OCI-LY3 (cell line): ENCODE data around the gene SCAMP1.

Experiments used
- H2AFZ ChIP-seq: fragments of 200-600, 300-600 bp; shearing (Covaris generic); 2 replicates; pipeline ENCODE4 v1.6.0; 2014; ENCODE audit warnings: antibody characterized with exemption, low read depth, low read length
- H3K27ac ChIP-seq: fragments of 200-600, 300-600 bp; sonication (generic); 2 replicates; pipeline ENCODE4 v1.5.1; 2014; ENCODE audit warnings: mild to moderate bottlenecking, low read length, moderate library complexity, mixed read lengths
- H3K27me3 ChIP-seq: fragments of 200-600, 300-600 bp; sonication (generic); 2 replicates; pipeline ENCODE4 v1.6.1; 2014; ENCODE audit warnings: low read depth, low read length, mixed read lengths
- H3K36me3 ChIP-seq: fragments of 200-600, 300-600 bp; sonication (generic); replicated peaks from 2 replicates; pipeline ENCODE3; 2014; ENCODE audit warnings: low read depth, low read length, mixed read lengths
- H3K4me1 ChIP-seq: fragments of 300-600, 200-600 bp; sonication (generic); 2 replicates; pipeline ENCODE4 v1.6.1; 2014; ENCODE audit warnings: low read length, mixed read lengths
- H3K4me2 ChIP-seq: fragments of 200-600, 300-600 bp; sonication (generic); 2 replicates; pipeline ENCODE4 v1.6.1; 2014; ENCODE audit warnings: low read length, mixed read lengths
- H3K4me3 ChIP-seq: fragments of 300-600, 200-600 bp; sonication (generic); 2 replicates; pipeline ENCODE4 v1.5.1; 2014; ENCODE audit warnings: antibody characterized with exemption, mild to moderate bottlenecking, low read length, moderate library complexity
- H3K79me2 ChIP-seq: fragments of 300-600, 200-600 bp; shearing (Covaris generic); 2 replicates; pipeline ENCODE4 v1.6.1; 2014; ENCODE audit warnings: mild to moderate bottlenecking, low read length, mixed read lengths
- H3K9ac ChIP-seq: fragments of 300-600, 200-600 bp; shearing (Covaris generic); 2 replicates; pipeline ENCODE4 v1.6.0; 2014; ENCODE audit warnings: mild to moderate bottlenecking, low read length, moderate library complexity
- H3K9me3 ChIP-seq: fragments of 200-600, 300-600 bp; shearing (Covaris generic); 2 replicates; pipeline ENCODE4 v1.6.1; 2014; ENCODE audit warnings: low read length, mixed read lengths; ENCODE audit not compliant: insufficient read depth
- H4K20me1 ChIP-seq: fragments of 200-600, 300-600 bp; sonication (generic); 2 replicates; pipeline ENCODE4 v1.6.1; 2016; ENCODE audit warnings: low read length, mixed read lengths; ENCODE audit not compliant: insufficient read depth
- EZH2phosphoT487 ChIP-seq: fragments of 200-600 bp; shearing (Covaris generic); IDR thresholded peaks from 2 replicates; pipeline ENCODE4 v1.6.1; 2018; ENCODE audit warnings: antibody characterized with exemption, mixed run types, low read depth
- TF ChIP-seq, protein P1 (sequence below): fragments of 200-600, 300-600 bp; sonication (generic); IDR thresholded peaks from 2 replicates; pipeline ENCODE4 v1.5.1; 2014; ENCODE audit warnings: antibody characterized with exemption, low read length, low read depth

Gene SCAMP1

GRCh38 chr5:78515670-78516069 is 155.3 kb downstream of the SCAMP1 start:
- H3K36me3 ChIP-seq: no peaks in the 10 kb centered on the region
- H3K4me3 ChIP-seq: no peak overlapping the region
- no peaks in the 10 kb centered on the region for H4K20me1 ChIP-seq
- H3K9ac ChIP-seq: no peak overlapping the region
- H3K4me2 ChIP-seq: no peak overlapping the region
- H2AFZ ChIP-seq: no peak overlapping the region
- no peaks in the 10 kb centered on the region for H3K79me2 ChIP-seq
- peaks cover under 1% of the 10 kb centered on the region; the same call in 1 of the 2 replicates for H3K4me1 ChIP-seq
- H3K27ac ChIP-seq: no peak overlapping the region
- TF ChIP-seq, protein P1, sequence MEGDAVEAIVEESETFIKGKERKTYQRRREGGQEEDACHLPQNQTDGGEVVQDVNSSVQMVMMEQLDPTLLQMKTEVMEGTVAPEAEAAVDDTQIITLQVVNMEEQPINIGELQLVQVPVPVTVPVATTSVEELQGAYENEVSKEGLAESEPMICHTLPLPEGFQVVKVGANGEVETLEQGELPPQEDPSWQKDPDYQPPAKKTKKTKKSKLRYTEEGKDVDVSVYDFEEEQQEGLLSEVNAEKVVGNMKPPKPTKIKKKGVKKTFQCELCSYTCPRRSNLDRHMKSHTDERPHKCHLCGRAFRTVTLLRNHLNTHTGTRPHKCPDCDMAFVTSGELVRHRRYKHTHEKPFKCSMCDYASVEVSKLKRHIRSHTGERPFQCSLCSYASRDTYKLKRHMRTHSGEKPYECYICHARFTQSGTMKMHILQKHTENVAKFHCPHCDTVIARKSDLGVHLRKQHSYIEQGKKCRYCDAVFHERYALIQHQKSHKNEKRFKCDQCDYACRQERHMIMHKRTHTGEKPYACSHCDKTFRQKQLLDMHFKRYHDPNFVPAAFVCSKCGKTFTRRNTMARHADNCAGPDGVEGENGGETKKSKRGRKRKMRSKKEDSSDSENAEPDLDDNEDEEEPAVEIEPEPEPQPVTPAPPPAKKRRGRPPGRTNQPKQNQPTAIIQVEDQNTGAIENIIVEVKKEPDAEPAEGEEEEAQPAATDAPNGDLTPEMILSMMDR: no peak
- TF ChIP-seq EZH2phosphoT487: no peak
- H3K27me3 ChIP-seq: no peaks in the 10 kb centered on the region
- no peaks in the 10 kb centered on the region for H3K9me3 ChIP-seq

GRCh38 chr5:78518365-78519197 is 158.2 kb downstream of the SCAMP1 start:
- Histone ChIP-seq H3K27me3 (no peaks in the 10 kb centered on the region), H3K79me2 (no peaks in the 10 kb centered on the region), H3K4me1 (no peaks in the 10 kb centered on the region), H3K4me3 (no peak overlapping the region), H3K9ac (no peak overlapping the region), H3K9me3 (no peaks in the 10 kb centered on the region), H4K20me1 (no peaks in the 10 kb centered on the region), H3K27ac (no peak overlapping the region), H3K4me2 (no peak overlapping the region), H2AFZ (no peak overlapping the region), H3K36me3 (no peaks in the 10 kb centered on the region)
- TF ChIP-seq EZH2phosphoT487: no peak
- TF ChIP-seq, protein P1: no peak

DNA sequence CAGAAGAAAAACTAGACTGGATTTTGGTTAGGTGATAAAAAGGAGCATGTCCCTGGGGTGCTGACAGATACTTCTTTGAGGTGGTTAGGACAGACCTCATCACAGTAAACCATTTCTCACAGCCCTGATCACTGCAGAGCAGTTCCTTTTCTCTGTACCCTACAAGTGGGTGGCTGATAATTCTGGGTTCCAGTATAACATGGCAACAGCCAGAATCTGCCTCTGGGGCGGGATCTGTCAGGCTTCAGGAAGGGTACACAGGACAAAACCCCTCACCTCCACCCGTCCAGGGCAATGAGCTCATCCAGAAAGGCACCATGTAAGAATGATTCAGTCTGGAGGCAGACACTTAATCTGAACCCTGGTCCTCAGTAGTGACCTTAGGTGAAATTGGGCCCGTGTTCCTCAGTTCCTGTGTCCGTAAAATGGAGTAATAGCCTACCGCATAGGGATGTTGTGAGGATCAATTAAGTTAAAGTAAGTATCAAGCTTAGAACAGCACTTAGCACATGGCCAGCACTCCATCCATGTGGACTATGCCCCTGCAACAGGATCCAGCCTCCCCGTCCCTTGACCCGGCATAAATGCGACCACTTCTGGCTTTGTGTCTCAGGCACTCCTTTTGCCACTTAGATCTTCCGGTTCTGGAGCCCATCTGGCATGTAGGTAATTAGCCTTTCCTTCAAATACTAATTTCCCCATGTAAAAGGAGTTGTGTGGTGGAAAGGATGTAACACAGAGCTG is 159.0 kb downstream of the SCAMP1 start:
- TF ChIP-seq, protein P1: no peak
- Histone ChIP-seq H3K27ac (no peak overlapping the region), H3K36me3 (no peaks in the 10 kb centered on the region), H3K4me1 (no peaks in the 10 kb centered on the region), H2AFZ (no peak overlapping the region), H3K9me3 (no peaks in the 10 kb centered on the region), H3K79me2 (no peaks in the 10 kb centered on the region), H3K9ac (no peak overlapping the region), H3K4me2 (no peak overlapping the region), H4K20me1 (no peaks in the 10 kb centered on the region), H3K27me3 (no peaks in the 10 kb centered on the region), H3K4me3 (no peak overlapping the region)

- no peak overlapping the region for H3K27ac ChIP-seq
- peaks cover 5% of the 10 kb centered on the region for H3K4me1 ChIP-seq
- TF ChIP-seq, protein P1: no peak
- TF ChIP-seq EZH2phosphoT487: no peak
- no peak overlapping the region for H3K9ac ChIP-seq
- no peaks in the 10 kb centered on the region for H3K36me3 ChIP-seq
- H3K9me3 ChIP-seq: no peaks in the 10 kb centered on the region
- H3K4me2 ChIP-seq: no peak overlapping the region
- H3K27me3 ChIP-seq: no peaks in the 10 kb centered on the region
- no peaks in the 10 kb centered on the region for H4K20me1 ChIP-seq
- H2AFZ ChIP-seq: no peak overlapping the region
- H3K79me2 ChIP-seq: no peaks in the 10 kb centered on the region
- no peak overlapping the region for H3K4me3 ChIP-seq
Observed at GRCh38 chr5:78521455-78521854, 161.0 kb downstream of the SCAMP1 start.
